ENCODE data around the gene CAMK2D.

CAMK2D gene

GRCh38 chr4:113596396-113596795, 165.1 kb downstream of the CAMK2D start:
- no peak for TF ChIP-seq CTCF (IDR thresholded peaks at IDR 0.05; ENCODE audit: extremely low read depth, missing control alignments)
- no peak for DNase-seq (ENCODE audit: low spot score)

- DNase-seq (ENCODE audit: low spot score), result no peak
- TF ChIP-seq CTCF (IDR thresholded peaks at IDR 0.05; ENCODE audit: extremely low read depth, missing control alignments), result no peak
Observed at GRCh38 chr4:113594231-113594556, 167.3 kb downstream of the CAMK2D start.

- DNase-seq (ENCODE audit: low spot score), result peak; percentile 10
- no peak for TF ChIP-seq CTCF (IDR thresholded peaks at IDR 0.05; ENCODE audit: extremely low read depth, missing control alignments)
Observed at GRCh38 chr4:113593400-113594230, 167.9 kb downstream of the CAMK2D start.

GRCh38 chr4:113591982-113592381, 169.6 kb downstream of the CAMK2D start:
- no peak for DNase-seq (ENCODE audit: low spot score)
- TF ChIP-seq CTCF (IDR thresholded peaks at IDR 0.05; ENCODE audit: extremely low read depth, missing control alignments), result no peak

- no peak for TF ChIP-seq CTCF (IDR thresholded peaks at IDR 0.05; ENCODE audit: extremely low read depth, missing control alignments)
- DNase-seq (ENCODE audit: low spot score), result no peak
Observed at GRCh38 chr4:113588895-113589668, 172.5 kb downstream of the CAMK2D start.

GRCh38 chr4:113587640-113588275, 173.8 kb downstream of the CAMK2D start:
- no peak for DNase-seq (ENCODE audit: low spot score)
- TF ChIP-seq CTCF (IDR thresholded peaks at IDR 0.05; ENCODE audit: extremely low read depth, missing control alignments), result no peak

- TF ChIP-seq CTCF (IDR thresholded peaks at IDR 0.05; ENCODE audit: extremely low read depth, missing control alignments), result no peak
- DNase-seq (ENCODE audit: low spot score), result no peak
Observed at GRCh38 chr4:113587156-113587555, 174.4 kb downstream of the CAMK2D start.
